WTC11 (cell line): ENCODE measurements around the gene KLHL10.

Experiments
- GTF2I ChIP-seq: fragments of 250-450 bp; sonication (Bioruptor Pico); conservative IDR thresholded peaks from 2 replicates; pipeline ENCODE4 v1.4.0; 2021; ENCODE audit warnings: mild to moderate bottlenecking
- SP1 ChIP-seq: sonication (generic); formaldehyde crosslinking; conservative IDR thresholded peaks from 2 replicates; pipeline ENCODE4 v1.8.1; 2022; ENCODE audit warnings: missing genetic modification reagents
- ZBTB43 ChIP-seq: sonication (generic); formaldehyde crosslinking; IDR thresholded peaks from 2 replicates; pipeline ENCODE4 v1.8.1; 2023; ENCODE audit warnings: mild to moderate bottlenecking, missing genetic modification reagents
- ZNF416 ChIP-seq: fragments of 250-450 bp; sonication (Bioruptor Pico); IDR thresholded peaks from 2 replicates; pipeline ENCODE4 v1.9.0; 2021; ENCODE audit warnings: mild to moderate bottlenecking, inconsistent platforms
- TF ChIP-seq, protein P1 (sequence below): fragments of 200-600 bp; IDR thresholded peaks from 2 replicates; pipeline ENCODE4 v1.8.0; 2022; ENCODE audit warnings: antibody characterized with exemption

DNA sequence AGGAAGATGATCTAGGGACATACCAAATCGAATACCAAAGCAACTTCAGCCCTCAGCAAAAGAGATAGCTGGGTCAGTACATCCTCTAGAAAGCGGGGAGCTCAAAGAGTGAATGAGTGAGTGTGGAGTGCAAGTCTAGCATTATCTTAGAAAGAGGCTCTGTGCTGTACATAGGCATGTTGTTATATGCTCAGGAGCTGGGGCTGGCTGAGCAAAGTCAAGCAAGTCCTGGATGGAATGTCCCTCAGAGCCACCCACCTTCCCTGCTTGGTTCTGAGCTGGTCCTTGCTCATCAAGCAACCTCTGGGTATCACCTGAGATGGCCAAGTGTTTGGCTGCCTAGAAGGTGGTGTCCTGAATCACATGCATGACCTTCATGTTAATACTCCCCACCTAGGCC is 32.5 kb downstream of the KLHL10 start:
- TF ChIP-seq, protein P1, sequence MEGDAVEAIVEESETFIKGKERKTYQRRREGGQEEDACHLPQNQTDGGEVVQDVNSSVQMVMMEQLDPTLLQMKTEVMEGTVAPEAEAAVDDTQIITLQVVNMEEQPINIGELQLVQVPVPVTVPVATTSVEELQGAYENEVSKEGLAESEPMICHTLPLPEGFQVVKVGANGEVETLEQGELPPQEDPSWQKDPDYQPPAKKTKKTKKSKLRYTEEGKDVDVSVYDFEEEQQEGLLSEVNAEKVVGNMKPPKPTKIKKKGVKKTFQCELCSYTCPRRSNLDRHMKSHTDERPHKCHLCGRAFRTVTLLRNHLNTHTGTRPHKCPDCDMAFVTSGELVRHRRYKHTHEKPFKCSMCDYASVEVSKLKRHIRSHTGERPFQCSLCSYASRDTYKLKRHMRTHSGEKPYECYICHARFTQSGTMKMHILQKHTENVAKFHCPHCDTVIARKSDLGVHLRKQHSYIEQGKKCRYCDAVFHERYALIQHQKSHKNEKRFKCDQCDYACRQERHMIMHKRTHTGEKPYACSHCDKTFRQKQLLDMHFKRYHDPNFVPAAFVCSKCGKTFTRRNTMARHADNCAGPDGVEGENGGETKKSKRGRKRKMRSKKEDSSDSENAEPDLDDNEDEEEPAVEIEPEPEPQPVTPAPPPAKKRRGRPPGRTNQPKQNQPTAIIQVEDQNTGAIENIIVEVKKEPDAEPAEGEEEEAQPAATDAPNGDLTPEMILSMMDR, result no peak
- TF ChIP-seq GTF2I (no peak), ZBTB43 (CRISPR knock-in tag) (no peak), SP1 (CRISPR knock-in tag) (no peak), ZNF416 (no peak)
